ENCODE data around the gene ERGIC2.

DNA sequence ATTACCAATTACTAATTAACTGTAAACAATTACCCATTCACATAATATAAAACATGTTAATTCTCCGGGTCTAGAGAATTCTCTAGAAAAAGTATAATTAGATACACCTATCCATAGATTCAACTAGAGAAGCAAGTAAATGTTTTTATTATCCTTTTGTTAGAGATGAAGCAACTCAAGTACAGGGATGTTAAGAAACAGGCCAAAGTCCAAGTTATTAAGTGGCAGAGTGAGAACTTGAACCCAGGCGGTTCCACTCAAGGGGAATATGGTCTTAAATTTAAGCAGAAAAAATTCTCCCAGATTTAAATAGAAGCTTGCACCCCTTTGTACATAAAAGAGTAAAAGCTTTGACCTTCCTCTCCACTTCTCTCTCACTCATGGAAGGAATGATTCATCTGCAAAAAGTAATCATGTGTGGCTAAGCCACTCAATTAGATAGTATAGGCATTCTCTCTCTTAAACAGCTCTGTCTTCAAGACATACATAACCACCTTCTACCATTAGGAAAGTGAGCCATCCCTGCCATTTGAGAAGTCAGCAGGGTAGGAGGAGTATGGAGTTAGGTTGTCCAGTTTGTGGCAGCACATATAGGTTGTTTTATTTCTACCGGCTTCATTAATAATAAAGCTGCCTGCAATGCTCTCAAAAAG, 34.1 kb downstream of the ERGIC2 start:
- TF ChIP-seq, protein P1, sequence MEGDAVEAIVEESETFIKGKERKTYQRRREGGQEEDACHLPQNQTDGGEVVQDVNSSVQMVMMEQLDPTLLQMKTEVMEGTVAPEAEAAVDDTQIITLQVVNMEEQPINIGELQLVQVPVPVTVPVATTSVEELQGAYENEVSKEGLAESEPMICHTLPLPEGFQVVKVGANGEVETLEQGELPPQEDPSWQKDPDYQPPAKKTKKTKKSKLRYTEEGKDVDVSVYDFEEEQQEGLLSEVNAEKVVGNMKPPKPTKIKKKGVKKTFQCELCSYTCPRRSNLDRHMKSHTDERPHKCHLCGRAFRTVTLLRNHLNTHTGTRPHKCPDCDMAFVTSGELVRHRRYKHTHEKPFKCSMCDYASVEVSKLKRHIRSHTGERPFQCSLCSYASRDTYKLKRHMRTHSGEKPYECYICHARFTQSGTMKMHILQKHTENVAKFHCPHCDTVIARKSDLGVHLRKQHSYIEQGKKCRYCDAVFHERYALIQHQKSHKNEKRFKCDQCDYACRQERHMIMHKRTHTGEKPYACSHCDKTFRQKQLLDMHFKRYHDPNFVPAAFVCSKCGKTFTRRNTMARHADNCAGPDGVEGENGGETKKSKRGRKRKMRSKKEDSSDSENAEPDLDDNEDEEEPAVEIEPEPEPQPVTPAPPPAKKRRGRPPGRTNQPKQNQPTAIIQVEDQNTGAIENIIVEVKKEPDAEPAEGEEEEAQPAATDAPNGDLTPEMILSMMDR (IDR thresholded peaks at IDR 0.05): no peak
- TF ChIP-seq POLR2A (IDR thresholded peaks at IDR 0.05): no peak

Measured in uterus (tissue), 2 donors.